H4 (cell line): ENCODE results near the gene PPP6R2. TPM values are rescaled to one million over a fixed set of nuclear protein-coding genes. Genes with fewer than 3 reads are reported as not detected.
A peak's percentile ranks its signal among the peaks of the same experiment; 100 is the strongest.

ENCODE experiments used
- DNase-seq: peaks from one replicate; pipeline ENCODE4 v3.0.0-alpha.2; 2015; ENCODE audit warnings: low spot score
- total RNA-seq: library from RNA; depleted of rRNA; stranded (reverse); fragments of >200 nt; shearing (Covaris generic); gene quantifications from 2 replicates; pipeline ENCODE4 v1.2.3, GENCODE V29; 2014; rRNA removed

The PPP6R2 gene
- 22.9 and 32.1 TPM in 2 replicates for total RNA-seq

GRCh38 chr22:50342651-50343540, at the start of gene PPP6R2:
Gene PPP6R2 (plus strand): TSS chr22:50343327. CDS start chr22:50393909, 50,582 bp downstream.
- no peak for DNase-seq

GRCh38 chr22:50293441-50294318, 49.4 kb upstream of the PPP6R2 start:
- peak; percentile 56 for DNase-seq

GRCh38 chr22:50294319-50294656, 48.8 kb upstream of the PPP6R2 start:
- no peak for DNase-seq

- DNase-seq: no peak
Observed at GRCh38 chr22:50296658-50297490, 46.3 kb upstream of the PPP6R2 start.

GRCh38 chr22:50297510-50298265, 45.4 kb upstream of the PPP6R2 start:
- no peak for DNase-seq

- DNase-seq: no peak
Observed at GRCh38 chr22:50298266-50298637, 44.9 kb upstream of the PPP6R2 start.

- DNase-seq: no peak
Observed at GRCh38 chr22:50298937-50299784, 44.0 kb upstream of the PPP6R2 start.

- no peak for DNase-seq
Observed at GRCh38 chr22:50299785-50300619, 43.1 kb upstream of the PPP6R2 start.

GRCh38 chr22:50300620-50301257, 42.4 kb upstream of the PPP6R2 start:
- no peak for DNase-seq

- no peak for DNase-seq
Observed at GRCh38 chr22:50301581-50301991, 41.5 kb upstream of the PPP6R2 start.

GRCh38 chr22:50302041-50302541, 41.0 kb upstream of the PPP6R2 start:
- DNase-seq: no peak

GRCh38 chr22:50302564-50302963, 40.6 kb upstream of the PPP6R2 start:
- DNase-seq: no peak

- no peak for DNase-seq
Observed at GRCh38 chr22:50303515-50303847, 39.6 kb upstream of the PPP6R2 start.

- DNase-seq: no peak
Observed at GRCh38 chr22:50303848-50304527, 39.1 kb upstream of the PPP6R2 start.

GRCh38 chr22:50304528-50305392, 38.4 kb upstream of the PPP6R2 start:
- no peak for DNase-seq

- no peak for DNase-seq
Observed at GRCh38 chr22:50305393-50305922, 37.7 kb upstream of the PPP6R2 start.
